Progenitor cell of endocrine pancreas (in vitro differentiated cells): ENCODE measurements around the gene IPO4. TPM values are rescaled to one million over a fixed set of nuclear protein-coding genes. Genes with fewer than 3 reads are reported as not detected.

ENCODE experiments used
- DNase-seq: peaks from one replicate; pipeline ENCODE4 v3.0.0; 2021; ENCODE audit warnings: low spot score; ENCODE audit not compliant: unreplicated experiment
- H3K27ac Mint-ChIP-seq: 2 replicates; pipeline ENCODE4 v1.8.0; 2021; ENCODE audit warnings: mild to moderate bottlenecking, moderate library complexity, mixed read lengths
- H3K27me3 Mint-ChIP-seq: 2 replicates; pipeline ENCODE4 v1.8.0; 2021; ENCODE audit warnings: mixed read lengths
- H3K36me3 Mint-ChIP-seq: 2 replicates; pipeline ENCODE4 v1.8.0; 2022; ENCODE audit warnings: mixed read lengths; ENCODE audit not compliant: insufficient read depth
- H3K4me1 Mint-ChIP-seq: 2 replicates; pipeline ENCODE4 v1.8.0; 2021; ENCODE audit warnings: low read depth, mixed read lengths
- H3K4me3 Mint-ChIP-seq: 2 replicates; pipeline ENCODE4 v1.8.0; 2021; ENCODE audit warnings: low read depth, mild to moderate bottlenecking, moderate library complexity, mixed read lengths
- H3K9me3 Mint-ChIP-seq: 2 replicates; pipeline ENCODE4 v1.8.0; 2021; ENCODE audit warnings: low read depth, mixed read lengths
- total RNA-seq: library from RNA; stranded (reverse); gene quantifications from 2 replicates; pipeline ENCODE4 v1.2.1, GENCODE V29; 2021
- TF ChIP-seq, protein P1 (sequence below): fragments of 200-600 bp; sonication (generic); IDR thresholded peaks from one replicate; pipeline ENCODE4 v1.5.0; 2021; ENCODE audit warnings: antibody characterized with exemption, mild to moderate bottlenecking; ENCODE audit not compliant: unreplicated experiment

IPO4 gene
- total RNA-seq, 1 donor from 2014 or later = 54.9 TPM

DNA sequence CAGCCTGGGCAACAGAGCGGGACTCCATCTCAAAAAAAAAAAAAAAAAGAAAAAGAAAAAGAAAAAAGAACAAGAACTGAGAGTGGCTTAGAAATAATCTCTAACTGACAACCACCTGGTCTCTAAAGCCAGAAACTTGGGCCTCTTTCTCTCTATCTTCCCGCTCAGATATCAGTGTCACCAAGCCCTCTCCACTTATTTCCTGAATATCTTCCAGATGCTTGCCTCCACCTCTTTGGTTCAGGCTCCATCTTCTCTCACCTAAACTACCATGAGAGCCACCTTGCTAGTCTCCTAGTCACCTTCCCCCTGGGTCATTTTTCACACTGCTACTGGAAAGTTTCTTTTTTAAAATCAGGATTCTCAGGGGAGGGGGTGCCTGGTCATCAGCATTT, 8.4 kb upstream of the IPO4 start:
- TF ChIP-seq, protein P1, sequence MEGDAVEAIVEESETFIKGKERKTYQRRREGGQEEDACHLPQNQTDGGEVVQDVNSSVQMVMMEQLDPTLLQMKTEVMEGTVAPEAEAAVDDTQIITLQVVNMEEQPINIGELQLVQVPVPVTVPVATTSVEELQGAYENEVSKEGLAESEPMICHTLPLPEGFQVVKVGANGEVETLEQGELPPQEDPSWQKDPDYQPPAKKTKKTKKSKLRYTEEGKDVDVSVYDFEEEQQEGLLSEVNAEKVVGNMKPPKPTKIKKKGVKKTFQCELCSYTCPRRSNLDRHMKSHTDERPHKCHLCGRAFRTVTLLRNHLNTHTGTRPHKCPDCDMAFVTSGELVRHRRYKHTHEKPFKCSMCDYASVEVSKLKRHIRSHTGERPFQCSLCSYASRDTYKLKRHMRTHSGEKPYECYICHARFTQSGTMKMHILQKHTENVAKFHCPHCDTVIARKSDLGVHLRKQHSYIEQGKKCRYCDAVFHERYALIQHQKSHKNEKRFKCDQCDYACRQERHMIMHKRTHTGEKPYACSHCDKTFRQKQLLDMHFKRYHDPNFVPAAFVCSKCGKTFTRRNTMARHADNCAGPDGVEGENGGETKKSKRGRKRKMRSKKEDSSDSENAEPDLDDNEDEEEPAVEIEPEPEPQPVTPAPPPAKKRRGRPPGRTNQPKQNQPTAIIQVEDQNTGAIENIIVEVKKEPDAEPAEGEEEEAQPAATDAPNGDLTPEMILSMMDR = no peak
- Mint-ChIP-seq H3K4me3 (peak overlapping the region; percentile 91), H3K27me3 (no peaks in the 10 kb centered on the region), H3K9me3 (peaks cover 5% of the 10 kb centered on the region), H3K36me3 (peaks cover 26% of the 10 kb centered on the region), H3K4me1 (peaks cover 17% of the 10 kb centered on the region), H3K27ac (peak overlapping the region; percentile 88)
- no peak for DNase-seq

DNA sequence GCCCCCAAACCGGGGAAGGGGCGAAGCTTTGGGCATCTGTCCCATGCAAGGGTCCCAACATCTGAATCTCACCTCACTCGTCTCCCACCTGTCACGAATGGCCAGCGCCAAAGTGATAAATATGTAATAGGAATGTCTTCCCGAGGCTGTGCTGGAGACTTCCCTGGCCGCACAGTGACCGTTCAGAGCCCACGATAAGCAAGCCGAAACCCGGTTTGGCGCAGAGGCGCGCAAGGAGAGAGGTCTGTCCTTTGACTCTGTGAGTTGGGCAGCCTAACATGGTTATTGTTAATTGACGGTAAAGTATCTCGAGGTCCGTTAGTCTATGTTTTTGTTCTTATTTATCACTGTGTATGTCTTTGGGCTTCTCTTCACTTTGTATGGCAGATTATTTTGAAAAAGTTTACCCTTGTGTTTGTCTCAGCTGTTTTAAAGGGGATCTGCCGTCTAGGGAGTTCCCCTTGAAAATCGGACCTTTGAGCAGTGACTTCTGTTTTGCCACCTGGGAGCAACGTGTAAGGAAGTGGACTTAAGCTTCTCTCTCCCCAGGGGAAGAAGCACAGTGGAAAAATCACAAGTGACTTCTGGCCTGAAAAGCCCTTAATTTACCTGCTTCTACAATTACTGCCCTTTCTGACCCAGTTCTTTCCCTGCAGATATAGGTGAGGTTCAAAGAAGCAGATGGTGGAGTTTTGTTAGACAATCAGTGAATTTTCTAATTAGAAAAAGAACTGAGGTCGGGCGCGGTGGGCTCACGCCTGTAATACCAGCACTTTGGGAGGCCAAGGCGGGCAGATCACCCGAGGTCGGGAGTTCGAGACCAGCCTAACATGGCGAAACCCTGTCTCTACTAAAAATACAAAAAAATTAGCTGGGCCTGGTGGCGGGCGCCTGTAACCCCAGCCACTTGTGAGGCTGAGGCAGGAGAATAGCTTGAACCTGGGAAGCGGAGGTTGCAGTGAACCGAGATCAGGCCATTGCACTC, 7.7 kb upstream of the IPO4 start:
- Mint-ChIP-seq H3K9me3 (peaks cover under 1% of the 10 kb centered on the region), H3K36me3 (peaks cover 23% of the 10 kb centered on the region), H3K27me3 (no peaks in the 10 kb centered on the region), H3K4me3 (peak overlapping the region; percentile 91), H3K4me1 (peaks cover 17% of the 10 kb centered on the region), H3K27ac (peak overlapping the region; percentile 97)
- TF ChIP-seq, protein P1 = no peak
- no peak for DNase-seq

DNA sequence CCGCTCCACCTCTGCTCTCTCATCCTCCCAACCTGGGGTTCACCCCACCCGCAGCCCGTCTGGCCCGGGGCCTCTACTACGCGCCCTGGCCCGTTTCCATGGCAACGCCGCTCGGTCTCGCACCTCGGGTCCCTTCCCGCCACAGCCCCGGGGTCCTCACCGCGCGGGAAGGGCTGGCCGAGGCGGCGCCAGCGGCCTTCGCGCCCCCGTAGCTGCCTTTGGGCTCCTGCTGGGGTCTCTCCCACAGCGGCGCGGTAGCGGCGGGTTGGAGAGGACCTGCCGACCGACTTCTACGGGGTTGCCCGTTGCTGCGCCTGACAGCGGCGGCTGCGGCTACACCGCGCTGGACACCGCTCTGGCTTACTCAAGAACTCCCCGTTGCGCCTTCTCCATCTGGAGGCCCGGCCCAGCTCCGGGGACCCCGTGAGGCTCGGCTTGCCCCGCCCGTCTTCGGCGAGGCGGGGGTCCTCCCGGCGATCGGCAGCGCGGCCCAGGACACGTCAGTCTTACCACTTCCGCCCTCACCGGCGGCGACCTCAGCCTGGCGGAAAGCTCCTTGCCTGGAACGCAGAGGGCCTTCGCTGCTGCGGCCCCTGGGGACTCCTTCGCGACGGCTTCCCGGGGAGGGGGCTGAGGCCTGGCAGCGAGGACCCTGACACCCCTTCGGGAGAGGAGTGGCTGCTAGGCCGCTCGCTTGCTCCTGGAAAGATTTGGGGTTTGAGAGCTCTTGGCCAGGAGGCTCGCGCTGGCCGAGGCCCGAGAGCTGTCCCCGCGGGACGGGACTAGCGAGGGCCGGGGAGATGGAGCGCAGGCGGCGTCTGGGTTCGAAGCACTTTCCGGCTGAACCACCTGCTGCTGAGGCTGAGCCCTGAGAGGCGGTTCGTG, 6.8 kb upstream of the IPO4 start, which contains the start of gene TM9SF1:
TSS of gene TM9SF1 (minus strand) at position 256 of the 885 bp plus-strand sequence. CDS start 422 bp downstream, outside the sequence.
- peaks cover 24% of the 10 kb centered on the region for H3K36me3 Mint-ChIP-seq
- peak within 1 kb of the TSS; percentile 91 for H3K4me3 Mint-ChIP-seq
- TF ChIP-seq, protein P1 = no peak
- no peaks in the 10 kb centered on the region for H3K27me3 Mint-ChIP-seq
- DNase-seq = peak; percentile 63
- H3K27ac Mint-ChIP-seq = peak within 1 kb of the TSS; percentile 97
- no peaks in the 10 kb centered on the region for H3K9me3 Mint-ChIP-seq
- peaks cover 17% of the 10 kb centered on the region for H3K4me1 Mint-ChIP-seq

DNA sequence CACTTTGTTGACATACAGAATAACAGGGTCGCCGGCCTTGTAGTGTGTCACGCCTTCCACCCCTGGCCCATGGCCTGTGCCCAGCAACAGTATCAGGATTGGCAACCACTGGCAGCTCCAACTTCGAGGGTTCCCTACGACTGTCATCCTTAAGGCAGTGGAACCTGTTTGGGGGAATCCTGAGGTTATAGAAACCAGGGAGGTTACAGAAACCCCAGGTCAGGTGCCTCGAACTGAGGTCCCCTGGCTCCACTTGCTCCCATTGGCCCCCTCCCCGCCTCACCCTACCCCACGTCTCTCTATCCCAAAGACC, 6.2 kb upstream of the IPO4 start:
- DNase-seq = no peak
- H3K4me1 Mint-ChIP-seq = peaks cover 17% of the 10 kb centered on the region
- peaks cover 23% of the 10 kb centered on the region for H3K36me3 Mint-ChIP-seq
- H3K27ac Mint-ChIP-seq = peak overlapping the region; percentile 77
- H3K9me3 Mint-ChIP-seq = no peaks in the 10 kb centered on the region
- no peaks in the 10 kb centered on the region for H3K27me3 Mint-ChIP-seq
- TF ChIP-seq, protein P1 = no peak
- peak overlapping the region; percentile 91 for H3K4me3 Mint-ChIP-seq
